Stomach (tissue), 4 donors: ENCODE measurements around the gene RERE.

Experiments
- EP300 ChIP-seq: sonication (generic); formaldehyde crosslinking; IDR thresholded peaks from one replicate; pipeline ENCODE4 v1.6.1; 2017; ENCODE audit warnings: antibody characterized with exemption
- POLR2A ChIP-seq, 4 donors: fragments of 450-650 bp; IDR thresholded peaks; one replicate each; pipeline ENCODE4 v1.6.1; 2016; ENCODE audit warnings: antibody characterized with exemption in 4 of 4, control low read depth in 2 of 4, mild to moderate bottlenecking in 1 of 4, moderate library complexity in 1 of 4
- TF ChIP-seq, protein P1 (sequence below), 7 experiments: fragments of 450-650 bp in 4 of 7; fragments of 200-600 bp in 3 of 7; sonication (generic) in 3 of 7; IDR thresholded peaks; one replicate each; pipeline ENCODE4 v1.5.1; 2016 to 2019; ENCODE audit warnings: antibody characterized with exemption in 7 of 7, control low read depth in 2 of 7, mild to moderate bottlenecking in 1 of 7

DNA sequence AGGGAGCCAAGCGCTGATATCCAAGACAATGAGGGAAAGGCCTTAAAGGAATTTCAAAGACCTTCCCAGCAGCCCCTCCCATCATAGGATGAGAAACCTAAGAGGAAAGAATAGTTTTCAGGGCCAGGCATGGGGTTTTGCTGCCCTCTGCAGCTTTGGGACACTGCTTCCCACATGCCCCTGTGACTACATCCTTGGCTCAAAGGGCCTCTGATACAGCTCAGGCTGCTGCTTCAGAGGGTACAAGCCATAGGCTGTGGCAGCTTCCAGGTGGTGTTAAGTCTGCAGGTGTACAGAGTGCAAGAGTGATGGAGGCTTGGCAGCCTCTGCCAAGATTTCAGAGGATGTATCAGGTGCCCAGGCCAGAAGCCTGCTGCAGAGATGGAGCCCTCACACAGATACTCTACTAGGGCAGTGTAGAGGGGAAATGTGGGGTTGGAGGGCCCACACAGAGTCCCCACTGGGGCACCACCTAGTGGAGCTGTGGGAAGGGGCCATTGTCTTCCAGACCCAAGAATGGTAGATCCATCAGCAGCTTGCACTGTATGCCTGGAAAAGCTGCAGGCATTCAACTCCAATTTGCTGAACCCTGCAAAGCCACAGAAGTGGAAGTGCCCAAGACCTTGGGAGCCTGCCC, 373.8 kb downstream of the RERE start:
- TF ChIP-seq, protein P1, sequence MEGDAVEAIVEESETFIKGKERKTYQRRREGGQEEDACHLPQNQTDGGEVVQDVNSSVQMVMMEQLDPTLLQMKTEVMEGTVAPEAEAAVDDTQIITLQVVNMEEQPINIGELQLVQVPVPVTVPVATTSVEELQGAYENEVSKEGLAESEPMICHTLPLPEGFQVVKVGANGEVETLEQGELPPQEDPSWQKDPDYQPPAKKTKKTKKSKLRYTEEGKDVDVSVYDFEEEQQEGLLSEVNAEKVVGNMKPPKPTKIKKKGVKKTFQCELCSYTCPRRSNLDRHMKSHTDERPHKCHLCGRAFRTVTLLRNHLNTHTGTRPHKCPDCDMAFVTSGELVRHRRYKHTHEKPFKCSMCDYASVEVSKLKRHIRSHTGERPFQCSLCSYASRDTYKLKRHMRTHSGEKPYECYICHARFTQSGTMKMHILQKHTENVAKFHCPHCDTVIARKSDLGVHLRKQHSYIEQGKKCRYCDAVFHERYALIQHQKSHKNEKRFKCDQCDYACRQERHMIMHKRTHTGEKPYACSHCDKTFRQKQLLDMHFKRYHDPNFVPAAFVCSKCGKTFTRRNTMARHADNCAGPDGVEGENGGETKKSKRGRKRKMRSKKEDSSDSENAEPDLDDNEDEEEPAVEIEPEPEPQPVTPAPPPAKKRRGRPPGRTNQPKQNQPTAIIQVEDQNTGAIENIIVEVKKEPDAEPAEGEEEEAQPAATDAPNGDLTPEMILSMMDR (IDR thresholded peaks at IDR 0.05): no peak
- TF ChIP-seq EP300: no peak
- TF ChIP-seq POLR2A (IDR thresholded peaks at IDR 0.05): no peak
